ENCODE results near the gene SYPL1.

- TF ChIP-seq CTCF (IDR thresholded peaks at IDR 0.05) (no peak), EP300 (IDR thresholded peaks at IDR 0.05) (no peak), POLR2A (IDR thresholded peaks at IDR 0.05) (no peak)
These were observed 26.1 kb downstream of the SYPL1 start for GRCh38 chr7:106086062-106086461.

All from stomach (tissue), 4 donors.